ENCODE results near the gene DNAH8.
"Not testable (repeated sequence)": the region's sequence is repeated elsewhere in the genome, so short reads cannot be mapped to it uniquely, and the experiment has no call there.

The DNAH8 gene

GRCh38 chr6:38912378-38912777 is 197.3 kb downstream of the DNAH8 start:
- H3K27ac ChIP-seq: no peak overlapping the region
- no peaks in the 10 kb centered on the region for H3K4me1 ChIP-seq (ENCODE audit: control insufficient read depth in 1 of 2, insufficient read depth in 1 of 2, low read depth in 1 of 2, low read length in 1 of 2)
- H3K36me3 ChIP-seq: no peaks in the 10 kb centered on the region
- no peak overlapping the region for H3K4me3 ChIP-seq (ENCODE audit: low read depth in 1 of 2, low read length in 1 of 2)
- no peaks in the 10 kb centered on the region for H3K9me3 ChIP-seq
- H3K27me3 ChIP-seq: no peaks in the 10 kb centered on the region
- TF ChIP-seq CTCF (IDR thresholded peaks at IDR 0.05): no peak

- H3K27ac ChIP-seq: no peak overlapping the region
- TF ChIP-seq CTCF (IDR thresholded peaks at IDR 0.05): no peak
- no peaks in the 10 kb centered on the region for H3K4me1 ChIP-seq (ENCODE audit: control insufficient read depth in 1 of 2, insufficient read depth in 1 of 2, low read depth in 1 of 2, low read length in 1 of 2)
- H3K4me3 ChIP-seq (ENCODE audit: low read depth in 1 of 2, low read length in 1 of 2): no peak overlapping the region
- H3K9me3 ChIP-seq: no peaks in the 10 kb centered on the region
- no peaks in the 10 kb centered on the region for H3K27me3 ChIP-seq
- H3K36me3 ChIP-seq: no peaks in the 10 kb centered on the region
These were observed 200.3 kb downstream of the DNAH8 start for GRCh38 chr6:38915205-38915925.

- not testable (repeated sequence) for H3K36me3 ChIP-seq; H3K4me3 ChIP-seq (ENCODE audit: low read depth in 1 of 2, low read length in 1 of 2); H3K9me3 ChIP-seq; H3K27me3 ChIP-seq; H3K27ac ChIP-seq; H3K4me1 ChIP-seq (ENCODE audit: control insufficient read depth in 1 of 2, insufficient read depth in 1 of 2, low read depth in 1 of 2, low read length in 1 of 2)
These were observed 206.4 kb downstream of the DNAH8 start for GRCh38 chr6:38921540-38921939.

- H3K27me3 ChIP-seq: peaks cover 22% of the 10 kb centered on the region
- no peak overlapping the region for H3K27ac ChIP-seq
- no peaks in the 10 kb centered on the region for H3K36me3 ChIP-seq
- no peak overlapping the region for H3K4me3 ChIP-seq (ENCODE audit: low read depth in 1 of 2, low read length in 1 of 2)
- H3K4me1 ChIP-seq (ENCODE audit: control insufficient read depth in 1 of 2, insufficient read depth in 1 of 2, low read depth in 1 of 2, low read length in 1 of 2): no peaks in the 10 kb centered on the region
- no peaks in the 10 kb centered on the region for H3K9me3 ChIP-seq
- TF ChIP-seq CTCF (IDR thresholded peaks at IDR 0.05): no peak
These were observed 209.8 kb downstream of the DNAH8 start for GRCh38 chr6:38924791-38925509.

GRCh38 chr6:38929560-38929959 is 214.4 kb downstream of the DNAH8 start:
- no peak overlapping the region for H3K27ac ChIP-seq
- no peak overlapping the region for H3K4me3 ChIP-seq (ENCODE audit: low read depth in 1 of 2, low read length in 1 of 2)
- H3K27me3 ChIP-seq: peaks cover 42% of the 10 kb centered on the region
- no peaks in the 10 kb centered on the region for H3K36me3 ChIP-seq
- no peak for TF ChIP-seq CTCF (IDR thresholded peaks at IDR 0.05)
- H3K9me3 ChIP-seq: no peaks in the 10 kb centered on the region
- H3K4me1 ChIP-seq (ENCODE audit: control insufficient read depth in 1 of 2, insufficient read depth in 1 of 2, low read depth in 1 of 2, low read length in 1 of 2): no peaks in the 10 kb centered on the region

GRCh38 chr6:38933426-38933825 is 218.3 kb downstream of the DNAH8 start:
- Histone ChIP-seq H3K27ac (no peak overlapping the region), H3K27me3 (peaks cover 31% of the 10 kb centered on the region), H3K4me1 (ENCODE audit: control insufficient read depth in 1 of 2, insufficient read depth in 1 of 2, low read depth in 1 of 2, low read length in 1 of 2) (no peaks in the 10 kb centered on the region), H3K36me3 (no peaks in the 10 kb centered on the region), H3K9me3 (no peaks in the 10 kb centered on the region), H3K4me3 (ENCODE audit: low read depth in 1 of 2, low read length in 1 of 2) (no peak overlapping the region)
- no peak for TF ChIP-seq CTCF (IDR thresholded peaks at IDR 0.05)
